A673 (cell line): ENCODE measurements around the gene KIF26A. TPM values are rescaled to one million over a fixed set of nuclear protein-coding genes. Genes with fewer than 3 reads are reported as not detected.

Experiments used
- BruUV-seq: library from RNA; stranded (reverse); fragments of 400-500 nt; replicated peaks from 2 replicates; lab custom pipeline; 2021; lab: Mats Ljungman, UMichigan
- CTCF ChIA-PET: fragments of 300-600 bp; sonication (Branson Sonifier 250); formaldehyde crosslinking; loops from one replicate; lab custom pipeline; 2022; ENCODE audit warnings: antibody characterized with exemption; lab: Charles Lee
- POLR2A ChIA-PET: fragments of 300-600 bp; sonication (Branson Sonifier 250); formaldehyde crosslinking; loops from one replicate; lab custom pipeline; 2022; ENCODE audit warnings: antibody characterized with exemption; ENCODE audit not compliant: low non-redundant PET; lab: Charles Lee
- DNase-seq: peaks from one replicate; pipeline ENCODE4 v3.0.0-alpha.2; 2015; ENCODE audit warnings: low spot score
- H3K27ac ChIP-seq: fragments of 200-600 bp; sonication (generic); 2 replicates; pipeline ENCODE4 v1.5.1; 2016; ENCODE audit warnings: mixed run types, low read depth, mild to moderate bottlenecking, mixed read lengths, antibody characterized with exemption, low read length; ENCODE audit not compliant: poor library complexity, severe bottlenecking
- H3K27me3 ChIP-seq: fragments of 200-600 bp; sonication (generic); replicated peaks from 2 replicates; pipeline ENCODE4 v1.6.1; 2017; ENCODE audit warnings: mixed run types, low read depth, mild to moderate bottlenecking, mixed read lengths, antibody characterized with exemption, low read length; ENCODE audit not compliant: insufficient read depth, poor library complexity
- H3K36me3 ChIP-seq: fragments of 200-600 bp; sonication (generic); 2 replicates; pipeline ENCODE4 v1.6.1; 2016; ENCODE audit warnings: mixed run types, mild to moderate bottlenecking, mixed read lengths, antibody characterized with exemption, low read length; ENCODE audit not compliant: insufficient read depth, poor library complexity, severe bottlenecking
- H3K4me1 ChIP-seq: fragments of 200-600 bp; sonication (generic); 2 replicates; pipeline ENCODE4 v1.6.1; 2017; ENCODE audit warnings: mixed run types, mild to moderate bottlenecking, mixed read lengths, antibody characterized with exemption, low read length; ENCODE audit not compliant: insufficient read depth, poor library complexity, severe bottlenecking
- H3K4me3 ChIP-seq: fragments of 200-600 bp; sonication (generic); 2 replicates; pipeline ENCODE4 v1.5.1; 2016; ENCODE audit warnings: low read depth, mixed run types, mild to moderate bottlenecking, mixed read lengths, low read length; ENCODE audit not compliant: poor library complexity, severe bottlenecking
- H3K9me3 ChIP-seq: fragments of 200-600 bp; sonication (generic); 2 replicates; pipeline ENCODE4 v1.6.1; 2016; ENCODE audit warnings: mixed run types, low read depth, mild to moderate bottlenecking, mixed read lengths, antibody characterized with exemption, low read length; ENCODE audit not compliant: poor library complexity, severe bottlenecking
- EZH2 ChIP-seq: fragments of 200-600 bp; sonication (generic); IDR thresholded peaks from 2 replicates; pipeline ENCODE4 v1.6.1; 2017; ENCODE audit warnings: borderline replicate concordance, low read depth, mild to moderate bottlenecking, mixed read lengths, antibody characterized with exemption, low read length; ENCODE audit not compliant: poor library complexity, severe bottlenecking
- intact Hi-C: fragments of 100-400 bp; cut with micrococcal nuclease; formaldehyde crosslinking; loops from one replicate; pipeline ENCODE4 v1.10.0; 2022; ENCODE audit not compliant: unreplicated experiment
- total RNA-seq: library from RNA; stranded (reverse); gene quantifications from 2 replicates; pipeline ENCODE4 v1.2.3, GENCODE V29; 2021
- TF ChIP-seq, protein P1 (sequence below): fragments of 300-800, 200-600 bp; sonication (generic); conservative IDR thresholded peaks from 2 replicates; pipeline ENCODE4 v1.5.1; 2017; ENCODE audit warnings: low read depth, mild to moderate bottlenecking, antibody characterized with exemption, low read length, moderate library complexity, mixed read lengths

Gene KIF26A
- total RNA-seq, 1 experiment from 2014 or later, result 11.5 TPM

DNA sequence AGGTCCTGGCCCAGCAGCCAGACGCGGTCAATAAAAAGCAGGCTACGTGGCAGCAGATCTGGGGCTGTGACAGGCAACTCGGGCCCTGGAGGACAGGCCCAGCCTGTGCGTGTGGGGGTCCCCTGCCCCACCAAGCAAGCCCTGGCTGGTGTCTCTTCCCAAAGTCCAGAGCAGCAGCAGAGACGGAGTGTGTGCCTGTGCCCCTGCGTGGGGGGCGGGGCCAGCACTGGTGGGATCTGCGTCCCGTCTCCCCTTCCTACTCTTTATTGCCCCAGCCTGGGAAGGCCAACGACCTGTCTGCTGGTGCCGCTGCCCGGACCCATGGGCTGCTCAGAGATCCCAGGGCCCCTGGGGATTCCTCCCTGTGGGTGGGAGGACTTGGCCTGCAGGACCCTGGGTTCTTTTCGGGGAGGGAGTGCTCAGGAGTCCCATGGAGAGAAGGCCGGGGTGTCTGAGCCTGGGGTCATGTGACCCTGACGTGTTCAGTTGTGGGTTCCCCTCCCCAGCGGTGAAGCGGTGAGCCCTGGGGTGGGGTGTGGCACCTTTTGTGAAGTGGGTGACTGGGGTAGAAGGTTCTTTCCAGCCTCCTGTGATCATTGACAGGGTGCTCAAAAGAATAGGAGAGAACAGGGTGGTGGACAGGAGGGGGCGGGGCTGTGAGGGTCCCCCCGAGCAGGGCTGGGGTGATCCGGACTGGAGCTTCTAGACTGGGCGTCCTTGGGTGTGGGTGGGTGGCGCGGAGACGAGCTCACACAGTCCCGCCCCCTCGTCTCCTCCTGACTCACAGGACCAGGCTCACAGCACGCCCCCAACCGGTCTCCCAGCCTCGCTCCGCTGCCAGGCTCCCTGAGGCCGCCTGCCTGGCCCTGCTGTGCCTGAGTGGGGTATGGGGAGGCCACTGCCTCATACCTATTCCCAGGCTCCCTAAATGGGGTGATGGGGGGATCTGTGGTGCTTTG, 30.5 kb upstream of the KIF26A start:
- ChIA-PET CTCF (no interaction called here), POLR2A (interaction anchor here (0.7 kb wide), 1 partner anchor 15 kb away, joined by 3 read pairs; no protein-coding TSS in a partner anchor)
- intact Hi-C loops, result no loop called here
- no peak overlapping the region for H3K4me3 ChIP-seq
- no peak for TF ChIP-seq EZH2
- TF ChIP-seq, protein P1, sequence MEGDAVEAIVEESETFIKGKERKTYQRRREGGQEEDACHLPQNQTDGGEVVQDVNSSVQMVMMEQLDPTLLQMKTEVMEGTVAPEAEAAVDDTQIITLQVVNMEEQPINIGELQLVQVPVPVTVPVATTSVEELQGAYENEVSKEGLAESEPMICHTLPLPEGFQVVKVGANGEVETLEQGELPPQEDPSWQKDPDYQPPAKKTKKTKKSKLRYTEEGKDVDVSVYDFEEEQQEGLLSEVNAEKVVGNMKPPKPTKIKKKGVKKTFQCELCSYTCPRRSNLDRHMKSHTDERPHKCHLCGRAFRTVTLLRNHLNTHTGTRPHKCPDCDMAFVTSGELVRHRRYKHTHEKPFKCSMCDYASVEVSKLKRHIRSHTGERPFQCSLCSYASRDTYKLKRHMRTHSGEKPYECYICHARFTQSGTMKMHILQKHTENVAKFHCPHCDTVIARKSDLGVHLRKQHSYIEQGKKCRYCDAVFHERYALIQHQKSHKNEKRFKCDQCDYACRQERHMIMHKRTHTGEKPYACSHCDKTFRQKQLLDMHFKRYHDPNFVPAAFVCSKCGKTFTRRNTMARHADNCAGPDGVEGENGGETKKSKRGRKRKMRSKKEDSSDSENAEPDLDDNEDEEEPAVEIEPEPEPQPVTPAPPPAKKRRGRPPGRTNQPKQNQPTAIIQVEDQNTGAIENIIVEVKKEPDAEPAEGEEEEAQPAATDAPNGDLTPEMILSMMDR, result 0 out of 2 replicates have a peak, but pooled peaks have one; percentile 20
- no TSS peak for BruUV-seq
- no peaks in the 10 kb centered on the region for H3K9me3 ChIP-seq
- peak; percentile 54 for DNase-seq
- H3K27ac ChIP-seq, result no peak overlapping the region
- no peaks in the 10 kb centered on the region for H3K4me1 ChIP-seq
- H3K36me3 ChIP-seq, result no peaks in the 10 kb centered on the region
- peaks cover 3% of the 10 kb centered on the region for H3K27me3 ChIP-seq

DNA sequence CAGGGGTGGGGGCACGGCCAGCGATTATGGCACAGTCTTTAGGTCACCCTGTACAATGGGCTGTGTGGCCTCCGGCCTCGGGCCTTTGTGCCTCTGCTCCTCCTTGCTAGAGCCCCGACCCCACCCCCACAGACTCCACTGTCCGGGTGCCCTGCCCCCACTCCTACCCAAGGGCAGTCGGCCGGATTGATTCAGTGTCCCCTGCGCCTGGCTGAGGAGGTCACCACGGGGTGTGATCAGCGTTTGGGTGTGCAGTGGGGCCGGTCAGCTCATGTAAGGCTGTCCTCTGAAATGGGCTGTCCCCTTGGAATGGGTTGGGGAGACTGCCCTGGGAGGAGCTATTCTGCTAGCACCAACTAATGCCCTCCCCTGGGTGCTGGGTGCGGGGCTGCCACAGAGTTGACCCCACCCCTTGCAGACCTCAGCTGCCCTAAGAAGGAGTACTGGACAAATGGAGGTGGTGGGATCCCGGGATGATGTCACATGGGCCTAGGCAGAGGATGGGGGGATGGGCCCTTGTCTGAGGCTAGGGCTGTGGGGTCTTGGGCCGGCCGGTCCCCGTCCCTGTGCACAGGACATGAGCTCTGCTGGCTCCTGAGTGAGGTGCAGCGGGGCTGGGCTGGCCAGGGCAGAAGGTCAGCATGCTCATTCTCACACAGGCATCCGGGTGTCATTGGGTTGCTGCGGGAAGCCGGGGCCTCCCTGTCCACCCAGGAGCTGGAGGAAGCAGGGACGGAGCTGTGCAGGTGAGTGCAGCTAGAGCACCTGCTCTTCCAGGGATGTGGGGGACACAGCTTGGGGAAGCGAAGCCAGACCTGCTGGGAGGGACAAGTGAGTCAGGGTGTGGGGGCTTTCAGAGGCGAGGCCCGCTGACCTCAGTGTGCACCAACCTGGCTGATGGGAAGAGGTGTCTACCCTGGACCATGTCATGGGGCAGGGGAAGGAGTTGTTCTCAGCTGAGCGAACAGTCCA, 29.5 kb upstream of the KIF26A start:
- DNase-seq, result no peak
- H3K9me3 ChIP-seq, result no peaks in the 10 kb centered on the region
- H3K4me3 ChIP-seq, result no peak overlapping the region
- H3K36me3 ChIP-seq, result no peaks in the 10 kb centered on the region
- CTCF ChIA-PET, result no interaction called here
- no peak overlapping the region for H3K27ac ChIP-seq
- POLR2A ChIA-PET, result interaction anchor here (0.7 kb wide), 1 partner anchor 14 kb away, joined by 3 read pairs; no protein-coding TSS in a partner anchor
- no TSS peak for BruUV-seq
- intact Hi-C loops, result no loop called here
- no peaks in the 10 kb centered on the region for H3K4me1 ChIP-seq
- no peak for TF ChIP-seq EZH2
- TF ChIP-seq, protein P1, result no peak
- H3K27me3 ChIP-seq, result peaks cover 5% of the 10 kb centered on the region

DNA sequence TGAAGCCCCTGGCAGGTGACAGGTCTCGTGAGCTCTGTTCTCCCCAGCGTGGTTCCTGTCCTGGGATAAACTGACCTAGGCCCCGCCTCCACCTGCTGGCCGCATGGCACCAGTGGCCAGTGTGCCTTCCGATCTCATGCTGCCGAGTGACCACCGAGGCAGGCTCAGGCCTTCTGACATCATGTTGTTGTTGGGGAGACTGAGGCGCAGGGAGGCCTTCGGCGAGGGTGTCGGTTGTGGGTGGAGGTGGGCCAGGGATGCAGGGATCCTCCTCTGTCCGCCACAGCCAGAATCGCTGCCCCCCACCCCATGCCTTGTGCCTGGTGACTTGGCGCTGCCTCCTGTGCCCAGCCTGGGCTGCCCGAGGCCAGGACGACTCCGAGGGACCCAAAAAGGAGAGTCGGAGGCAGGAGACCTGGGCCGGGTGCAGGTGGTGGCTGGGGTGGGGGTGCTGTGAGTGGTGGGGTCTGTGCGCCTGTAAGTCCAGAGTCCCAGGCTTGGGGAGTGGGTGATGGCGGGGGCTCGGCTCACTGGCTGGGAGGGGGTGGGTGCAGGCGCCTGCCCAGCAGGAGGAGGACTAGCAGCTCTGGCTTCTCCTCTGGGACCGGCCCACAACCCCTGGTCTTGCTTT, 28.5 kb upstream of the KIF26A start:
- intact Hi-C loops, result no loop called here
- Histone ChIP-seq H3K9me3 (no peaks in the 10 kb centered on the region), H3K4me1 (no peaks in the 10 kb centered on the region), H3K36me3 (no peaks in the 10 kb centered on the region), H3K27me3 (peaks cover 15% of the 10 kb centered on the region), H3K27ac (no peak overlapping the region), H3K4me3 (no peak overlapping the region)
- CTCF ChIA-PET, result no interaction called here
- TF ChIP-seq, protein P1, result no peak
- no peak for TF ChIP-seq EZH2
- POLR2A ChIA-PET, result no interaction called here
- DNase-seq, result no peak
- no TSS peak for BruUV-seq
